DND-41 (cell line): ENCODE results near the gene SEMA6B.

ENCODE experiments used
- ATAC-seq: fragments of 200-7000 bp; cut with Tn5 transposase; 3 replicates; pipeline ENCODE4 v1.9.1; 2021; ENCODE audit warnings: low read depth; ENCODE audit not compliant: insufficient read depth
- DNase-seq: peaks from one replicate; pipeline ENCODE4 v3.0.0-alpha.2; 2020
- H2AFZ ChIP-seq: 2 replicates; pipeline ENCODE4 v1.6.0; 2012; ENCODE audit warnings: low read depth, low read length
- H3K27ac ChIP-seq: 2 replicates; pipeline ENCODE4 v1.5.1; 2012; ENCODE audit warnings: low read length, inconsistent platforms
- H3K27me3 ChIP-seq: fragments of 200-600 bp; sonication (generic); 2 replicates; pipeline ENCODE4 v1.6.0; 2012; ENCODE audit warnings: low read length, mild to moderate bottlenecking, inconsistent platforms; ENCODE audit not compliant: insufficient read depth, poor library complexity
- H3K36me3 ChIP-seq: 2 replicates; pipeline ENCODE4 v1.5.1; 2012; ENCODE audit warnings: low read length, inconsistent platforms; ENCODE audit not compliant: insufficient read depth
- H3K4me1 ChIP-seq: 2 replicates; pipeline ENCODE4 v1.5.1; 2012; ENCODE audit warnings: mild to moderate bottlenecking, low read length; ENCODE audit not compliant: insufficient read depth
- H3K4me2 ChIP-seq: 2 replicates; pipeline ENCODE4 v1.6.0; 2012; ENCODE audit warnings: mild to moderate bottlenecking, moderate library complexity, low read length, inconsistent platforms; ENCODE audit not compliant: insufficient read depth
- H3K4me3 ChIP-seq, 2 experiments: fragments of 200-600 bp in 1 of 2; shearing (Covaris generic) in 1 of 2; 2 replicates each; pipeline ENCODE4 v1.5.1; 2012 to 2016; ENCODE audit warnings: inconsistent platforms in 2 of 2, low read length in 2 of 2, mild to moderate bottlenecking in 2 of 2, low read depth in 1 of 2, moderate library complexity in 1 of 2
- H3K79me2 ChIP-seq: 2 replicates; pipeline ENCODE4 v1.6.0; 2012; ENCODE audit warnings: low read length, inconsistent platforms; ENCODE audit not compliant: insufficient read depth
- H3K9ac ChIP-seq: 2 replicates; pipeline ENCODE4 v1.6.0; 2012; ENCODE audit warnings: low read depth, mild to moderate bottlenecking, inconsistent platforms, low read length, moderate library complexity
- H3K9me3 ChIP-seq: 2 replicates; pipeline ENCODE4 v1.5.1; 2012; ENCODE audit warnings: low read length, moderate library complexity, mild to moderate bottlenecking, inconsistent platforms; ENCODE audit not compliant: insufficient read depth, severe bottlenecking
- H4K20me1 ChIP-seq: 2 replicates; pipeline ENCODE4 v1.6.0; 2012; ENCODE audit warnings: low read length; ENCODE audit not compliant: insufficient read depth
- EZH2 ChIP-seq: IDR thresholded peaks from 3 replicates; pipeline ENCODE4 v1.6.1; 2012; ENCODE audit warnings: borderline replicate concordance, low read depth, mild to moderate bottlenecking, moderate library complexity, low read length, inconsistent platforms; ENCODE audit not compliant: severe bottlenecking
- TF ChIP-seq, protein P1 (sequence below): IDR thresholded peaks from 2 replicates; pipeline ENCODE4 v1.5.1; 2012; ENCODE audit warnings: borderline replicate concordance, low read length, moderate library complexity, mild to moderate bottlenecking; ENCODE audit not compliant: poor library complexity, severe bottlenecking; ENCODE audit errors: extremely low read depth

SEMA6B gene

GRCh38 chr19:4515732-4516131 lies 43.8 kb downstream of the SEMA6B start:
- H3K4me1 ChIP-seq, result no peaks in the 10 kb centered on the region
- no peaks in the 10 kb centered on the region for H3K27me3 ChIP-seq

DNA sequence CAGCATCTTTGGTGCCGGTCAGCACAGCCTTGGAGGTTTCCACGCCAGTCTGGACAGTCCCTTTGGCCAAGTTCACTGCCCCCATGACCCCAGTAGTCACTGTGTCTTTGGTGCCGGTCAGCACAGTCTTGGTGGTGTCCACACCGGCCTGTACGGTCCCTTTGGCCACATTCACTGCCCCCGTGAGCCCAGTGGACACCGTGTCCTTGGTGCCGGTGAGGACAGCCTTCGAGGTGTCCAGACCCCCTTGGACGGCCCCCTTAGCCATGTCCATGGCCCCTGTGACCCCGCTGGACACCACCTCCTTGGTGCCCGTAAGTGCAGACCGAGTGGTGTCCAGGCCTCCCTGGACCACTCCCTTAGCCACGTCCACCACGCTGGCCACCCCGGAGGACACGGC lies 46.2 kb downstream of the SEMA6B start:
- no peaks in the 10 kb centered on the region for H3K9me3 ChIP-seq
- no peak for TF ChIP-seq EZH2
- TF ChIP-seq, protein P1, sequence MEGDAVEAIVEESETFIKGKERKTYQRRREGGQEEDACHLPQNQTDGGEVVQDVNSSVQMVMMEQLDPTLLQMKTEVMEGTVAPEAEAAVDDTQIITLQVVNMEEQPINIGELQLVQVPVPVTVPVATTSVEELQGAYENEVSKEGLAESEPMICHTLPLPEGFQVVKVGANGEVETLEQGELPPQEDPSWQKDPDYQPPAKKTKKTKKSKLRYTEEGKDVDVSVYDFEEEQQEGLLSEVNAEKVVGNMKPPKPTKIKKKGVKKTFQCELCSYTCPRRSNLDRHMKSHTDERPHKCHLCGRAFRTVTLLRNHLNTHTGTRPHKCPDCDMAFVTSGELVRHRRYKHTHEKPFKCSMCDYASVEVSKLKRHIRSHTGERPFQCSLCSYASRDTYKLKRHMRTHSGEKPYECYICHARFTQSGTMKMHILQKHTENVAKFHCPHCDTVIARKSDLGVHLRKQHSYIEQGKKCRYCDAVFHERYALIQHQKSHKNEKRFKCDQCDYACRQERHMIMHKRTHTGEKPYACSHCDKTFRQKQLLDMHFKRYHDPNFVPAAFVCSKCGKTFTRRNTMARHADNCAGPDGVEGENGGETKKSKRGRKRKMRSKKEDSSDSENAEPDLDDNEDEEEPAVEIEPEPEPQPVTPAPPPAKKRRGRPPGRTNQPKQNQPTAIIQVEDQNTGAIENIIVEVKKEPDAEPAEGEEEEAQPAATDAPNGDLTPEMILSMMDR, result no peak

More at GRCh38 chr19:4515732-4516131, 43.8 kb downstream of the SEMA6B start:
- DNase-seq, result no peak
- no peaks in the 10 kb centered on the region for H3K36me3 ChIP-seq
- ATAC-seq, result no peak
- no peak overlapping the region for H3K4me3 ChIP-seq
- H2AFZ ChIP-seq, result no peak overlapping the region
- TF ChIP-seq, protein P1, result no peak
- no peak for TF ChIP-seq EZH2
- no peak overlapping the region for H3K4me2 ChIP-seq
- H4K20me1 ChIP-seq, result no peaks in the 10 kb centered on the region
- H3K9ac ChIP-seq, result no peak overlapping the region
- H3K27ac ChIP-seq, result no peak overlapping the region
- H3K79me2 ChIP-seq, result no peaks in the 10 kb centered on the region
- H3K9me3 ChIP-seq, result no peaks in the 10 kb centered on the region

DNA sequence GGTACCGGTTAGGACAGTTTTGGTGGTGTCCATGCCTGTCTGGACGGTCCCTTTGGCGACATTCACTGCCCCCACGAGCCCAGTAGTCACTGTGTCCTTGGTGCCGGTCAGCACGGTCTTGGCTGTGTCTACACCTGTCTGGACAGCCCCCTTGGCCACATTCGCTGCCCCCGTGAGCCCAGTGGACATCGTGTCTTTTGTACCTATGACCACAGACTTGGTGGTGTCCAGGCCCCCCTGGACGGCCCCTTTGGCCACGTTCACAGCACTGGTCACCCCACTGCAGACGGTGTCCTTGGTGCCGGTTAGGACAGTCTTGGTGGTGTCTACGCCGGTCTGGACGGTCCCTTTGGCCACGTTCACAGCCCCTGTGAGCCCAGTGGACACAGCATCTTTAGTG lies 47.4 kb downstream of the SEMA6B start:
- no peak for DNase-seq
- no peak overlapping the region for H3K4me2 ChIP-seq
- H3K27ac ChIP-seq, result no peak overlapping the region
- no peaks in the 10 kb centered on the region for H4K20me1 ChIP-seq
- no peak for ATAC-seq
- H3K4me1 ChIP-seq, result no peaks in the 10 kb centered on the region
- no peak overlapping the region for H3K4me3 ChIP-seq
- no peaks in the 10 kb centered on the region for H3K36me3 ChIP-seq
- H3K27me3 ChIP-seq, result no peaks in the 10 kb centered on the region
- no peaks in the 10 kb centered on the region for H3K9me3 ChIP-seq
- no peak overlapping the region for H3K9ac ChIP-seq
- H2AFZ ChIP-seq, result no peak overlapping the region
- TF ChIP-seq, protein P1, result no peak
- H3K79me2 ChIP-seq, result no peaks in the 10 kb centered on the region

More for the DNA sequence above, 46.2 kb downstream of the SEMA6B start:
- ATAC-seq, result no peak
- Histone ChIP-seq H4K20me1 (no peaks in the 10 kb centered on the region), H3K4me1 (no peaks in the 10 kb centered on the region), H2AFZ (no peak overlapping the region), H3K4me2 (no peak overlapping the region), H3K36me3 (no peaks in the 10 kb centered on the region), H3K4me3 (no peak overlapping the region), H3K79me2 (no peaks in the 10 kb centered on the region), H3K27me3 (no peaks in the 10 kb centered on the region), H3K9ac (no peak overlapping the region), H3K27ac (no peak overlapping the region)
- DNase-seq, result no peak
